ENCODE measurements around the gene SLC38A3. TPM values are rescaled to one million over a fixed set of nuclear protein-coding genes. Genes with fewer than 3 reads are reported as not detected.

SLC38A3 gene
- total RNA-seq, 1 donor from 2014 or later, result 2.0 TPM

- intact Hi-C loops (cut with DNase I), result loop anchor here (5.0 kb wide), 1 partner anchor 68 kb away; the partner anchor contains the start of gene HYAL2
- DNase-seq (ENCODE audit: extremely low spot score in 2 of 2), result no peak
- H3K4me1 ChIP-seq, result peaks cover 67% of the 10 kb centered on the region
- H3K36me3 ChIP-seq, result peaks cover 0 to 38% of the 10 kb centered on the region in 2 donors
- no peak overlapping the region for H3K4me3 ChIP-seq
- TF ChIP-seq POLR2AphosphoS5 (IDR thresholded peaks at IDR 0.05; ENCODE audit: insufficient read depth in 1 of 2, low read depth in 1 of 2) (peak; percentile 55 to 57), CTCF (IDR thresholded peaks at IDR 0.05) (no peak)
- H3K27me3 ChIP-seq, result no peaks in the 10 kb centered on the region
- H3K9me3 ChIP-seq, result no peaks in the 10 kb centered on the region
- peak overlapping the region; percentile 75 for H3K27ac ChIP-seq
These were observed 49.6 kb downstream of the SLC38A3 start for GRCh38 chr3:50254577-50255250.

GRCh38 chr3:50255251-50255615, 50.2 kb downstream of the SLC38A3 start:
- intact Hi-C loops (cut with DNase I), result loop anchor here (5.0 kb wide), 1 partner anchor 67 kb away; the partner anchor contains the start of gene HYAL2
- TF ChIP-seq CTCF (IDR thresholded peaks at IDR 0.05), result no peak
- peak in 1 of 2 donors; percentile 29 for TF ChIP-seq POLR2AphosphoS5 (IDR thresholded peaks at IDR 0.05; ENCODE audit: insufficient read depth in 1 of 2, low read depth in 1 of 2)
- no peak for DNase-seq (ENCODE audit: extremely low spot score in 2 of 2)
- H3K4me3 ChIP-seq, result no peak overlapping the region
- H3K27ac ChIP-seq, result peak overlapping the region; percentile 75
- peaks cover 65% of the 10 kb centered on the region for H3K4me1 ChIP-seq
- H3K36me3 ChIP-seq, result peaks cover 0 to 38% of the 10 kb centered on the region in 2 donors
- no peaks in the 10 kb centered on the region for H3K27me3 ChIP-seq
- H3K9me3 ChIP-seq, result no peaks in the 10 kb centered on the region

- H3K27ac ChIP-seq, result peak overlapping the region; percentile 98
- DNase-seq (ENCODE audit: extremely low spot score in 2 of 2), result no peak
- no peak for TF ChIP-seq POLR2AphosphoS5 (IDR thresholded peaks at IDR 0.05; ENCODE audit: insufficient read depth in 1 of 2, low read depth in 1 of 2)
- TF ChIP-seq CTCF (IDR thresholded peaks at IDR 0.05), result peak in 1 of 3 experiments; percentile 24
- TF ChIP-seq POLR2A (IDR thresholded peaks at IDR 0.05), result no peak
- H3K9me3 ChIP-seq, result no peaks in the 10 kb centered on the region
- no peaks in the 10 kb centered on the region for H3K27me3 ChIP-seq
- intact Hi-C loops (cut with DNase I), result loop anchor here (5.0 kb wide), 1 partner anchor 65 kb away; the partner anchor contains the start of gene HYAL2
- peaks cover 0 to 37% of the 10 kb centered on the region in 2 donors for H3K36me3 ChIP-seq
- peaks cover 63% of the 10 kb centered on the region for H3K4me1 ChIP-seq
- no peak overlapping the region for H3K4me3 ChIP-seq
These were observed 52.2 kb downstream of the SLC38A3 start for GRCh38 chr3:50256978-50257890.

GRCh38 chr3:50258029-50258680, 53.1 kb downstream of the SLC38A3 start:
- no peaks in the 10 kb centered on the region for H3K9me3 ChIP-seq
- H3K27ac ChIP-seq, result peak overlapping the region; percentile 98
- H3K4me3 ChIP-seq, result no peak overlapping the region
- DNase-seq (ENCODE audit: extremely low spot score in 2 of 2), result no peak
- H3K4me1 ChIP-seq, result peaks cover 58% of the 10 kb centered on the region
- TF ChIP-seq POLR2A (IDR thresholded peaks at IDR 0.05) (no peak), CTCF (IDR thresholded peaks at IDR 0.05) (no peak), POLR2AphosphoS5 (IDR thresholded peaks at IDR 0.05; ENCODE audit: insufficient read depth in 1 of 2, low read depth in 1 of 2) (no peak)
- H3K36me3 ChIP-seq, result peaks cover 0 to 28% of the 10 kb centered on the region in 2 donors
- intact Hi-C loops (cut with DNase I), result loop anchor here (5.0 kb wide), 1 partner anchor 64 kb away; the partner anchor contains the start of gene HYAL2
- no peaks in the 10 kb centered on the region for H3K27me3 ChIP-seq
